Endothelial cell of umbilical vein (primary cell): ENCODE results near the gene SERPINA5.

Experiments
- EZH2 ChIP-seq: IDR thresholded peaks from 2 replicates; pipeline ENCODE4 v1.6.1; 2012; ENCODE audit warnings: borderline replicate concordance, low read depth, mild to moderate bottlenecking, moderate library complexity, low read length, inconsistent platforms; ENCODE audit not compliant: severe bottlenecking
- POLR2A ChIP-seq: IDR thresholded peaks from 2 replicates; pipeline ENCODE4 v1.6.1; 2012; ENCODE audit warnings: low read depth, mild to moderate bottlenecking, control low read depth, low read length
- POLR2AphosphoS5 ChIP-seq: IDR thresholded peaks from 2 replicates; pipeline ENCODE4 v1.6.1; 2012; ENCODE audit warnings: low read depth, mild to moderate bottlenecking, control low read depth, low read length, moderate library complexity; ENCODE audit not compliant: insufficient read depth

DNA sequence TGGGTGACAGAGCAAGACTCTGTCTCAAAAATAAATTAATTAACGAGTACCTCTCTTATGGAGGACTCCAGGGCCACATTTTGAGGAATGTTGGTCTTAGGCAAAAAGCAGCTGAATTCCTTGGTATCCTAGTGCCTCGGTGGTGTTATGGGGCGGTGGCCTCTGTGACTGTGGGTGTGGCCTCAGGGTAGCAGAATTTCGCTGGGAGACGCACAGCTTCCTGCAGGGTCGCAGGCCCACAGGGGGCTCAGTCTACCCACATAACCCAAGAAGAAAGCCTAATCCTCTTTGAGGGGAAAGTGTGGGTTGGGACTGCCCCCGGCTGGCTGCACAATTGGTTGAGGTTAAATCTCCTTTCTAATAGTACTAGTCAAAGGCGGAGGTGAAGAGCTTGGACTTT is 31.2 kb upstream of the SERPINA5 start:
- no peak for TF ChIP-seq POLR2A
- no peak for TF ChIP-seq POLR2AphosphoS5
- TF ChIP-seq EZH2: no peak
